Activated T-cell treated with anti-CD3 and anti-CD28 coated beads, Interleukin-2, amount 50 U/mL, for 48 hours (primary cell): ENCODE measurements around the gene MSI1.
"Not testable (repeated sequence)": the region's sequence is repeated elsewhere in the genome, so short reads cannot be mapped to it uniquely, and the experiment has no call there.

Experiments
- DNase-seq, 2 experiments: peaks; one replicate each; pipeline ENCODE4 v3.0.0-alpha.2; 2020

Gene MSI1

GRCh38 chr12:120353556-120354317 lies 15.2 kb downstream of the MSI1 start:
- DNase-seq = no peak

DNA sequence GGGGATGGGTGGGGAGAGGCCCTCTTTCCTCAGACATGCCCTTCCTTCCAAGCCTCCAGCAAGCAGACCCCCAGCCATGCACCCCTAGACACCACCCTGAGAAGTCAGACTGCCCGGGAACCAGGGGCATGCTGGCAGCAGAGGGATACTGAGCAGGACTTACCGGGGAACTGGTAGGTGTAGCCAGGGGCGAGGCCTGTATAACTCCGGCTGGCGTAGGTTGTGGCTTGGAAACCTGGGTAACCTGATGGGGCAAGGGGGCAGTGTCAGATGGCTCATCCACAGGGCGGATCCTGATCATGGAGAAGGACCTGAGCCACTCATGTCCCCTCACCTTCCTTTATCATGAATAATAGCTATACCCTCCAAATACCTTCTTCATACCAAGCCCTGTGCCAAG lies 15.8 kb downstream of the MSI1 start:
- DNase-seq = no peak

GRCh38 chr12:120352117-120352516 lies 16.8 kb downstream of the MSI1 start:
- no peak for DNase-seq

GRCh38 chr12:120350576-120351350 lies 18.2 kb downstream of the MSI1 start:
- DNase-seq = no peak

GRCh38 chr12:120347766-120348165 lies 21.2 kb downstream of the MSI1 start:
- no peak for DNase-seq

DNA sequence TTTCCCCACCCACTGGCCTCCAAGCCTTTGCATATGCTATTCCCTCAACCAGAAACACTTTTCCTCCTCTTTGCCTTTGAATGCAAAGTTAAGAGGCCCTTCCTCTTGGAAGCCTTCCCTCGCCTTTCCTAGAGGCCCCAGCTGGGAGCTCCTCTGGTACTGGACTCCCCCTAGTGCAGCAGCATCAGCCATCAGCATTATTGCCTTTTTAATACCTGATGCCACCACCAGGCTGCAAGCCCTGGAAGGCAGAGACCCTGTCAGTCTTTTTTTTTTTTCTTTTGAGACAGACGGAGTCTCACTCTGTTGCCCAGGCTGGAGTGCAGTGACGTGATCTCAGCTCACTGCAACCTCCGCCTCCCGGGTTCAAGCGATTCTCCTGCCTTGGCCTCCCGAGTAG lies 22.3 kb downstream of the MSI1 start:
- no peak for DNase-seq

DNA sequence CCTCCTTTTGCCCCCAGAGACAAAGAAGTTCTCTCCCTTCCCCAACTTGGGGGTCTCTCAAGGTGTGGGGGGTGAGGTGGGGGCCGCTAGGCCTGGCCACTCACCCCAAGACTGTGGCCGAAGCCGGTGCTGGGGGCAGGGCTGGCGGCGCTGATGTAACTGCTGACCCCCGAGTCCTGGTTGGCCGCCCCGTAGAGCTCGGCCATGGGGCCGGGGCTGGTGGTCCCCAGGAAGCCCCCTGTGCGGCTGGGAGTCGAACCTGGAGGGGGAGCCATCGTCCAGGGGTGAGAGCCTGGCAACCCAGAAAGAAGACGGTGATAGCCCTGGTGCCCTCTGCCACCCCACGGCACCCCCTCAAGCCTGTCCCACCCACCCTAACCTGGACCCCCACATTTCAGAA lies 22.9 kb downstream of the MSI1 start:
- DNase-seq = no peak

- no peak for DNase-seq
These were observed 25.3 kb downstream of the MSI1 start for GRCh38 chr12:120343692-120344091.

DNA sequence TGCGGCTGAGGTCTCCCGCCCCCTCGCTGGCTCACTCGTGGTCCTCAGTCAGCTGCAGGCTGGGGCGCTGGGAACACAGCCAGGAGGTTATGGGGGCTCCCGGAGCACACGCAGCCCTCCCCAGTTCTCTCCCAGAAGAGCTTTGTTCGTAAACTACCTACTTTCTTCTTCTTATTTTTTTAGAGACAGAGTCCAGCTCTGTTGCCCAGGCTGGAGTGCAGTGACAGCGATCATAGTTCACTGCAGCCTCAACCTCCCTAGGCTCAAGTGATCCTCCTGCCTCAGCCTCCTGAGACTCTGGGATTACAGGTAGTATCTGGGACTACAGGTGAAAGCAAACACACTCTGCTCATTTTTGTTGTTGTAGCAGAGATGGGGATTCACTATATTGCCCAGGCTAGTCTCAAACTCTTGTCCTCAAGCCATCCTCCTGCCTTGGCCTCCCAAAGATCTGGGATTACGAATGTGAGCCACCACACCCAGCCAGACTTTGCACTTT lies 25.9 kb downstream of the MSI1 start:
- no peak for DNase-seq

GRCh38 chr12:120342175-120343038 lies 26.6 kb downstream of the MSI1 start:
- DNase-seq = no peak

DNA sequence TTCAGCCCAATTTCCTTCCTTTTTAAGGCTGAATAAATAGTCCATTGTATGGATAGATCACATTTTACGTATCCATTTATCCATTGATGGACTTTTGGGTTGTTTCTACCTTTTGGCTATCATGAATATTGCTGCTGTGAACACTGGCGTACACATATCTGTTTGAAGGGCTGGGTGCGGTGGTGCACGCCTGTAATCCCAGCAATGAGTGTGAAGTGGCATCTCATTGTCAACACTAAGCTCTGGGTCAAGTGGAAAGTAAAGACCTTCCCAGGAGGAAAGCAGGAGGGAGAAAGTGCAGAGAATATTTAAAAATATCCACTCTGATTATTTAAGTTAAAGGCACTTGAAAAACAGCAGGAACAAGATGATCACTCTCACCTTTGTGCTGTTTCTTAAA lies 29.7 kb downstream of the MSI1 start:
- DNase-seq = no peak

- DNase-seq = no peak
These were observed 31.2 kb downstream of the MSI1 start for GRCh38 chr12:120337730-120338129.

DNA sequence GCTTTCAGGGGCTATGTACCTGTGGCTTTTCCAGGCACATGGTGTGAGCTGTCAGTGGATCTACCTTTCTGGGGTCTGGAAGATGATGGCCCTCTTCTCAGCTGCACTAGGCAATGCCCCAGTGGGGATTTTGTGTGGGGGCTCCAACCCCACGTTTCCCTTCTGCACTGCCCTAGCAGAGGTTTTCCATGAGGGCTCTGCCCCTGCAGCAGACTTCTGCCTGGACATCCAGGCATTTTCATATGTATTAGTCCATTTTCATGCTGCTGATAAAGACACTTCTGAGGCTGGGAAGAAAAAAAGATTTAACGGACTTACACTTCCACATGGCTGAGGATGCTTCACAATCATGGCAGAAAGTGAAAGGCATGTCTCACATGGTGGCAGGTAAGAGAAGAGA lies 32.6 kb downstream of the MSI1 start:
- DNase-seq = not testable (repeated sequence)

DNA sequence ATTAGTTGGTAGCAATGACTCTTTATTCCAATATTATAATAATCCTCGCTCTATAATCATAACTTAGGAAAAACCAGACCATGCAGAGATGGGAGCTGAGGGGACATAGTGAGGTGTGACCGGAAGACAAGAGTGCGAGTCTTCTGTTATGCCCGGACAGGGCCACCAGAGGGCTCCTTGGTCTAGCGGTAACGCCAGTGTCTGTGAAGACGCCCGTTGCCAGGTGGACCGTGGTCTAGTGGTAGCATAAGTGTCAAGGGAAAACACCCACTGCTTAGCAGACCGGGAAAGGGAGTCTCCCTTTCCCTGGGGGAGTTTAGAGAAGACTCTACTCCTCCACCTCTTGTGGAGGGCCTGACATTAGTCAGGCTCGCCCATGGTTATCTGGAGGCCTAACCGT lies 33.5 kb downstream of the MSI1 start:
- DNase-seq = peak; percentile 61 to 66

DNA sequence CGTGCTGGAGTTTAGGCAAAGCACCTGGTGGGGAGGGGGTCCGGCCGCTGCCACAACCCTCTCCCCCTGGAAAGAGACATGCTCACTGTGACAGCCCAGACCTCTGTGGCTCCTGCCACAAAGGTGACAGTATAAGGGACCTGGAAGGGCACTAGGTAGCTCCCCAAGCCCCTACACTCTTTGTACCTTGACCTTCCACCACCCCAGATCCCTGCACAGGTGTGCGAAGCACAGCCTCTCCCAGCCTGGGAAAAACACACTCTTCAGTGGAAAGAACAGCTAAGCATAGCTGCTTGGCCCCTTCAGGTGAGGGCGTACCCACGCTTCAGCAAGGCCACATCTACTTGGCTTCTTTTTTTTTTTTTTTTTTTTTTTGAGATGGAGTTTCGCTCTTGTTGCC lies 36.4 kb downstream of the MSI1 start:
- no peak for DNase-seq

- no peak for DNase-seq
These were observed 36.9 kb downstream of the MSI1 start for GRCh38 chr12:120332041-120332440.

- no peak for DNase-seq
These were observed 37.6 kb downstream of the MSI1 start for GRCh38 chr12:120331390-120331789.

DNA sequence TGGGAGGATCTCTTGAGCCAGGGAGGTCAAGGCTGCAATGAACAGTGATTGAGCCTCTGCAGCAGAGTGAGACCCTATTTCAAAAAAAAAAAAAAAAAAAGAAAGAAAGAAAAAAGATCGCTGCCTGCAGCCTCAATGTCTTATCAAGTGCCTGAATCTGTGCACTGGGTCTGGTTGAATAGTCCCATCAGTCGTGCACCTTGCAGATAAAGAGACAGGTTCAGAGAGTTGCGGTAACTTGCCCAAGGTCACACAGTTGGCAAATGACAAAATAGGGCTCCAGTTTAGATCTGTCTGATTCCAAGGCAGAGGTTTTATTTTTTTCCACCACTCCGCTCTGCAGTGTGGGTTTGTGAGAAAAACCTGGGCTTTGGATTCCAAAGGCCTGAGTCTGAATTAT lies 40.7 kb downstream of the MSI1 start:
- no peak for DNase-seq

GRCh38 chr12:120327593-120327992 lies 41.4 kb downstream of the MSI1 start, which contains the start of gene PLA2G1B:
TSS of gene PLA2G1B (minus strand) at chr12:120327779. CDS start at chr12:120327753, 26 bp downstream.
- no peak for DNase-seq

DNA sequence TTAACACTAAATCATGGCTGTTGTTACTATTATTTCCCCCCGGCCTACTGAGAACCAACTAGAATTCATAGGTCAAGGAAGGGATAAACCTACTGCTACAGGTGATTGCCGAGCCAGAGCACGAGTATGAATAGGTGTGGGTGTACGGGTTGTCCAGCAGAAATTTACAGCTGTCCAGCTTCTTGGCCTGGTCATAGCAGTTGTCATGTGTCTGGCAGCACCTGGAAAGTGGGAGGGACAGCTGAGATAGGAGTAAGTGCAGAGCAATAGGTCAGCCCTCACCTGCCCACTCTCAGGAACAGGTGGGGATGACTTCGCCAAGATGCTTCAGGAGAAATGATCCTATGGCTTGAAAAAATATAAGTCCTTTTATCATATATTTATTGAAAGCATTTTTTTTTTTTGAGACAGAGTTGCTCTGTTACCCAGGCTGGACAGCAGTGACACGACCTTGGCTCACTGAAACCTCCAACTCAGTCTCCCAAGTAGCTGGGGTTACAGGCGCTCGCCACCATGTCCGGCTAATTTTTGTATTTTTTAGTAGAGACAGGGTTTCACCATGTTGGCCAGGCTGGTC lies 44.0 kb downstream of the MSI1 start:
- no peak for DNase-seq

DNA sequence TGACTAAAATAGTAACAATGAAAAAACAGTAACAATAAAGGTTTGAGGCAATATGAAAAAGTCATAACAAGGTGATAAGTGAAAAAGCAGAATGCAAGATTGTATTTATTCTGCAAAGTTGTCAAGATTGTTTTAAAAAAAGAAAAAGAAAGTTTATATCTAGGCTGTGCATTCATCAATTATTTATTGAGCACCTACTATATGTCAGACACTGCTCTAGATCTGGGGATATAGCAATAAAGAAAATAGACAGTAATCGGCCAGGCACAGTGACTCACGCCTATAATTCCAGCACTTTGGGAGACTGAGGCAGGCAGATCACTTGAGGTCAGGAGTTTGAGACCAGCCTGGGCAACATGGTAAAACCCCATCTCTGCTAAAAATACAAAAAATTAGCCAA lies 45.2 kb downstream of the MSI1 start:
- no peak for DNase-seq

GRCh38 chr12:120321382-120322202 lies 47.4 kb downstream of the MSI1 start:
- DNase-seq = no peak
